ENCODE data around the gene OR1F1.

Gene OR1F1

GRCh38 chr16:3207086-3207953 lies 19.3 kb downstream of the OR1F1 start:
- no peak for DNase-seq

GRCh38 chr16:3212006-3212405 lies 24.0 kb downstream of the OR1F1 start:
- DNase-seq = no peak

- DNase-seq = no peak
Measured at GRCh38 chr16:3212567-3212966, 24.6 kb downstream of the OR1F1 start.

- peak; percentile 41 for DNase-seq
Measured at GRCh38 chr16:3214904-3215600, 27.0 kb downstream of the OR1F1 start.

GRCh38 chr16:3215601-3216262 lies 27.7 kb downstream of the OR1F1 start:
- DNase-seq = no peak

GRCh38 chr16:3216263-3216640 lies 28.2 kb downstream of the OR1F1 start:
- no peak for DNase-seq

GRCh38 chr16:3220839-3221238 lies 32.8 kb downstream of the OR1F1 start:
- DNase-seq = no peak

- no peak for DNase-seq
Measured at GRCh38 chr16:3223913-3224515, 36.0 kb downstream of the OR1F1 start.

GRCh38 chr16:3234543-3234856 lies 46.5 kb downstream of the OR1F1 start:
- no peak for DNase-seq

GRCh38 chr16:3234857-3235561 lies 47.0 kb downstream of the OR1F1 start, which contains the start of gene ZNF200:
Gene ZNF200, minus strand, starts transcription at chr16:3235158. Its CDS starts 1,403 bp downstream, at chr16:3233755.
- DNase-seq = peak; percentile 94

GRCh38 chr16:3235856-3236669 lies 48.1 kb downstream of the OR1F1 start:
- DNase-seq = peak; percentile 85

- DNase-seq = no peak
Measured at GRCh38 chr16:3241761-3242160, 53.8 kb downstream of the OR1F1 start.

GRCh38 chr16:3242709-3243108 lies 54.7 kb downstream of the OR1F1 start:
- DNase-seq = peak; percentile 70

GRCh38 chr16:3243882-3244281 lies 55.9 kb downstream of the OR1F1 start:
- DNase-seq = no peak

- no peak for DNase-seq
Measured at GRCh38 chr16:3246002-3246401, 58.0 kb downstream of the OR1F1 start.

- no peak for DNase-seq
Measured at GRCh38 chr16:3246876-3247275, 58.9 kb downstream of the OR1F1 start.

- DNase-seq = no peak
Measured at GRCh38 chr16:3248596-3248995, 60.6 kb downstream of the OR1F1 start.

- no peak for DNase-seq
Measured at GRCh38 chr16:3249020-3249419, 61.0 kb downstream of the OR1F1 start.

GRCh38 chr16:3249451-3249850 lies 61.4 kb downstream of the OR1F1 start:
- no peak for DNase-seq

GRCh38 chr16:3252967-3253366 lies 65.0 kb downstream of the OR1F1 start:
- no peak for DNase-seq

GRCh38 chr16:3254309-3254708 lies 66.3 kb downstream of the OR1F1 start:
- DNase-seq = no peak
